CD4-positive, alpha-beta T cell treated with Interleukin-15 for 1 hour (primary cell): Measurements from ENCODE around the gene PCNT.

Experiments
- DNase-seq: peaks from one replicate; pipeline ENCODE4 v3.0.0-alpha.2; 2020

PCNT gene

GRCh38 chr21:46334351-46335140, 10.6 kb downstream of the PCNT start:
- DNase-seq, result no peak

GRCh38 chr21:46336603-46337002, 12.6 kb downstream of the PCNT start:
- no peak for DNase-seq

GRCh38 chr21:46340998-46341397, 17.0 kb downstream of the PCNT start:
- DNase-seq, result no peak

DNA sequence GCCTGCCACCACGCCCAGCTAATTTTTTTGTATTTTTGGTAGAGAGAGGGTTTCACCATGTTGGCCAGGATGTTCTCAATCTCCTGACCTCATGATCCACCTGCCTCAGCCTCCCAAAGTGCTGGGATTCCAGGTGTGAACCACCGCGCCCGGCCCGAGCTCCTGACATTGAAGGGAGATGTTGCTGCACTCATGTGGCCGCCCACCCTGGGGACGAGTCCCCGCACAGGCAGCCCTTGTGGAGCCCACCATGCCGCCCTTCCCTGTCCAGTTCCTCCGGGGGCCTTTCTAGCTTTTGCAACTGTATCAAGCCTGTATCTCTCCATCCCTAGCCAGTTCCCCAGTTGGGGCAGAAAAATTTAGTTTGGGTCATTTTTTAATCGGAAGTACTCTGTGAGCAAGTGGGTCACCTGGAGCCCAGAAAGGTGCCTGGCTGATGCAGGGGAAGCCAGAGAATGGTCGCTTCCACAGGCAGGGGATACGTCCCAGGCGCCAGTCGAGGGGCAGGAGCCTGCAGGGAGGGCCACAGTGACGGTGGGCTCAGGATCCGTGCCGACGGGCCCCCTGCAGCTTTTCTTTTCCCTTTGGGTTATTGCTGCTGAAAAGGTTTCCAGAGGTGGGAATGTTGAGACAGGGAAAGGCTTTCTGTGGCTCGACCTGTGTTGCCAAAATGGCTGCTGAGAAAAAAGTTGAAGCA, 20.4 kb downstream of the PCNT start:
- DNase-seq, result no peak

- no peak for DNase-seq
Measured at GRCh38 chr21:46345861-46346260, 21.9 kb downstream of the PCNT start.

- no peak for DNase-seq
Measured at GRCh38 chr21:46346296-46347202, 22.6 kb downstream of the PCNT start.

DNA sequence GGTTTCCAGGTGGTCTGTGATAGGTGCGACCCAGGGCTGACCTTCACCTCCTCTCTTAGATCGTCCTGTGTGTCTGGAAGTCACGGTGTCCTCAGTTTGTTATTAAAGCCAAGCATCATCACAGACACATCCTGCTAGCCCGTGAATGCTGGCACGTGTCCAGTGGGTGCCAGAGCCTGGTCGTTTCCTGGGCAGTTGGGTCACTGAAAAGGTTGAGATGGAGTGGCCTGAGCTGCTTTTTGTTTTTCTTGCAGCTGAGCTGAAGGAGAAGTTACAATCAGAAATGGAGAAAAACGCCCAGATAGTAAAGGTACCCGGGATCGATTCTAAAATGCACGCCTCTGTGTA, 23.2 kb downstream of the PCNT start:
- DNase-seq, result no peak

DNA sequence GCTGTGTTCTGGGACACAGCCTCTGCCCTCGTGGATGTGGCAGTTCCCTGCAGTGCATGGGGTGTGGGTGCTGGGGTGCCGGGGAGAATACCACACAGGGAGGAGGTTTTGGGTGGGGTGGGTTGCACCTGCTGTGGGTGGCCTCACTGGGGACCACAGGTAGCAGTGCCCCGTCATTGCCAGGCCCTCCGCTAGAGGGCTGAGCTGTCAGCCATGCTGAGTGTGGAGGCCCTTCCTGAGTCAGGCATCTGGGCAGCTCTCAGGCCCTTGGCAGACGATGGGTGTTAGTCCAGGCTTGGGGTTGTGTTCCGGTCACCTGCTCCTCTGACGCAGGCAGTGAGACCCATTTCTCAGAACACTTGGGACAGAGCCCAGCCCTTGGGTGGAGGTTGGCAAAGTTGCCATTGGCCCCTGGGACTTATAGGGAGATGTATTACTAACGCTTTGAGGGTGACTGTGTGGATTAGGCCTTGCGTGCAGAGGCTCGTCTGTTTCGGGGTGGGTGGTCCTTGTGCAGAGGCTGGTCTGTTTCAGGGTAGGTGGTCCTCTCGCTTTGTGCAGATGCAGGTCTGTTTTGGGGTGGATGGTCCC, 23.9 kb downstream of the PCNT start:
- no peak for DNase-seq

DNA sequence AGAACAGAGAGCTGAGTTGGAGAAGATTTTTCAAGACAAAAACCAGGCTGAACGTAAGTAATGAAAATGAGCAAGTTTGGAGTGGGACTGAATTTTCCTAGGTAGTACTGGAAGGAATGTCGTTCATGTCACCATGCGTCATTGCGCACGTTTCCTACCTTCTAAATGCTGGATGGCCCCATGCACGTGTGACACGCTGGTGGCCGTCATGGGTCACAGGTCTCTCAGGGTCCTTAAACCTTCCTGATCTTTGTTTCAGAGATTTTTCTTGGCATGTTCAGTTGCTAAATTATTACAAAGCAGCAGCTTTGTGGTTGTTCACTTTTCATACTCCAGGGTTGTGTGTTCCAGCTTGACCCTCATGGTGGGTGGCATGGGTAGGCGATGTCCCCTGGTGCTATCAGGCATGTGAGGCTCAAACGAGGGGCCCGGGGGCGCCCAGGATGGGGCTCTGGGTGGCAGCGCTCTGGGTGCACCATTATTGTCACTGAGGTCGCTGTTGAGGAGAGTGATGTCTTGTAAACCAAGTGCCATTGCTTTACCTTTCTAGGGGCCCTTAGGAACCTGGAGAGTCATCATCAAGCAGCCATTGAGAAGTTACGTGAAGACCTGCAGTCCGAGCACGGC, 25.3 kb downstream of the PCNT start:
- DNase-seq, result no peak

GRCh38 chr21:46350571-46350970, 26.6 kb downstream of the PCNT start:
- no peak for DNase-seq

- no peak for DNase-seq
Measured at GRCh38 chr21:46350981-46351380, 27.0 kb downstream of the PCNT start.

DNA sequence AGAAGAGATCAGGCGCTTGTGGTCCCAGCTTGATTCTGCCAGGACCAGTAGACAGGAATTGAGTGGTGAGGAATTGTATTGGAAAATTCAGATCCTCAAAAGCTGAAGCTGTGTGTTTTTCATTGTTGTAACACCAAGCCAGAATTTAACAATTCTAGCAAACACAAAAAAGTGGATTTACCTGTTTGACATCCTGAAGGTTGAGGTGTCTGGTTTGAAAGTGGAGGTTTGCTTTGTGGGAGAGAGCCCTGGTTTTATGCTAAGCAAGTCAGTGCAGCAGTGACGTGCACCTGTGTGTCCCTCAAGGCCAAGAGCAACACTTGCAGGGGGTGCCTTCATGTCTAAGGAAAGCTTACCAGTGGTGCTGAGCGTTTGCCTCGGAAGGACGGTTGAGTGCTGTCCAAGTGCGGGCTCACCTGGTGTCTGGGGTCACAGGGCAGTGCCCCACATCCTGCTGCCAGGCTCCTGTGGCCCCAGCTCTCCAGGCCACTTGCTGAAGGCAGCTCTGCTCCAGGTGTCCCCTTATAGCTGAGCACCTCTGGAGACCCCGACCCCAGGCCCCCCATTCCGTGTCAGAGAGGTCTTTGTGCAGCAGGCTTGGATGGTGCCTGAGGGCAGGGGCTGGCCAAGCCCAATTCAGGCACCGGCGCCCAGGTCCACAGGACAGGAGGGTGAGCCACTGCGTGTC, 27.7 kb downstream of the PCNT start:
- no peak for DNase-seq

DNA sequence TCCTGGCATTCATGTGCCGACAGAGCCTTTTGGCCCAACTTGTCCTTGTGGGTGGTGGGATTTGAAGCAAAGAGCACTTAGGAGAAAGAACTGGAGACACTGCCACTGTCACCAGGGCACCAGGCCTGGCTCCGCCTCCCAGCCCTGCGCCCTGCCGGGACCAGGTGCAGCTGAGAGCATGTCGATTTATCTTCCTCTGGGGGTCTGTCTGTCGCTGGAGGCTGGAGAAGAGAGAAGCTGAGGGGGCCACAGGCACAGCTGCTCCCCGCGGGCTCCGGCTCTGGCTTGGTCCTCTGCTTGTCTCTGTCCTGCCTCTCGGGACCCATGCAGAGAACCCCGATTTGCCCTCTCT, 28.2 kb downstream of the PCNT start:
- DNase-seq, result no peak

DNA sequence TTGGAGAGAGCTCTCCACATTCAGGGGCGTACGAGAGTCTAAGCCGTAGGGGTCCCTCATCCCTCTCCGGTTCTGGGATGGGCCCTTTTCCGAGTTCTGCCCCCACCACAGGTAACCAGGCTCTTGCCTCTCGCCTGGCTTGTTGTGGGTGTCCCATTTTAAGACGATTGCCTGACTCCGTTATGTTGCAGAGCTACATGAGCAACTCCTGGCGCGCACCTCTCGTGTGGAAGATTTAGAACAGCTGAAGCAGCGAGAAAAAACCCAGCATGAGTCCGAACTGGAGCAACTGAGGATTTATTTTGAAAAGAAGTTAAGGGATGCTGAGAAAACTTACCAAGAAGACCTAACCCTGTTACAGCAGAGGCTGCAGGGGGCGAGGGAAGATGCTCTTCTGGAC, 29.0 kb downstream of the PCNT start:
- DNase-seq, result no peak

- no peak for DNase-seq
Measured at GRCh38 chr21:46354046-46354445, 30.1 kb downstream of the PCNT start.

DNA sequence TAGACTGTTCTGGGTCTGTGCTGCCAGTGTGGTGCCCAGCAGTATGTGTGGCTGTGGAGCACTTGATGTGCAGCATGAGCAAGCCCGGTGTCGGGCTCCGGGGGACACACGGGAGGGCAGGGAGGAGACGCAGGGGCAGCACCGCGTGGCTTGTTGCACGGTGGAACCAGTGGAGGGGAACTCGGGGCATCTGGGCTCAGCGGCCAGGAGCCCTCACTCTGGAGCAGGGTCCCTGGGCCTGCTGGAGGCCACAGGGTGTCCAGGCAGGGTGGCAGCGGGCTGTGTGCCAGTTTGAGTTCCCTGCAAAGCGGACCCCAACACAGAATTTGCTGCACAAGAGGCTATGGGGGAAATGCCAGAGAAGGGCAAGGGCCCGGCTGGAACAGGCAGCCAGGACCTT, 30.6 kb downstream of the PCNT start:
- no peak for DNase-seq

DNA sequence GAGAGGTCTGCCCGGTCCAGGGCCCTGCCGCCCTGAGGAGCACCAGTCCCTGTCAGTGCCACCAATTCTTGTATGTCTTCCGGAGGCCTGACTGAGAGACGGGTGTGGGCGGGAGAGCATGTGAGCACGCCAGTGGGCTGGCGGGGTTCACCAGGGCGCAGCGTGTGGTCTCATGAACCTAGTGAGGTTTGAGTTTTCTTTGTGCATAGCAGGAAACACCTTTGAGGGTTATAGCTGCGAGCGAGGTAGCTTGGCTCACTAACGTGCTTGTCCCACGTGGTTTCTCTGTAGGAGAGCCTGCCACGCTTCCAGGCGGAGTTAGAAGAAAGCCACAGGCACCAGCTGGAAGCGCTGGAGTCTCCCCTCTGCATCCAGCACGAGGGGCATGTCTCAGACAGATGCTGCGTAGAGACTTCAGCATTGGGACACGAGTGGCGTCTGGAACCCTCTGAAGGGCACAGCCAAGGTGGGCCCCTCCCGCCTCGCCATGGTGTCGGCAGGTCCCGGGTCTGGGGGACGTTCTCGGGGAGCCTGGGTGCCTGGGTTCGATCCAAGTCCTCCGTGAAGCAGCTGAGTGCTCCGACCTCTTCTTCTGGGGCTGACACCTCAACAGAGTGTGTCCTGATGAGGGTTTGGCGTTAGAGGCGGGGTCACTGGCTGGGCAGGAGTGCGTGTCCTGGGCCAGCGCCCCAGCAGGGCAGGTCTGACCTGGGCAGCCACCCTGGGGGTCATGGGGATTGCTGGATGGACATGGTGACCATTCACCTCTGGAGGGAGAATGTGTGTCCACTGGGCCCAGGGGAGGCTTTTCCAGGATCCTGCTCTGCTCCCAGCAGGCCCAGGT, 31.4 kb downstream of the PCNT start:
- no peak for DNase-seq

- no peak for DNase-seq
Measured at GRCh38 chr21:46356005-46356338, 32.0 kb downstream of the PCNT start.

DNA sequence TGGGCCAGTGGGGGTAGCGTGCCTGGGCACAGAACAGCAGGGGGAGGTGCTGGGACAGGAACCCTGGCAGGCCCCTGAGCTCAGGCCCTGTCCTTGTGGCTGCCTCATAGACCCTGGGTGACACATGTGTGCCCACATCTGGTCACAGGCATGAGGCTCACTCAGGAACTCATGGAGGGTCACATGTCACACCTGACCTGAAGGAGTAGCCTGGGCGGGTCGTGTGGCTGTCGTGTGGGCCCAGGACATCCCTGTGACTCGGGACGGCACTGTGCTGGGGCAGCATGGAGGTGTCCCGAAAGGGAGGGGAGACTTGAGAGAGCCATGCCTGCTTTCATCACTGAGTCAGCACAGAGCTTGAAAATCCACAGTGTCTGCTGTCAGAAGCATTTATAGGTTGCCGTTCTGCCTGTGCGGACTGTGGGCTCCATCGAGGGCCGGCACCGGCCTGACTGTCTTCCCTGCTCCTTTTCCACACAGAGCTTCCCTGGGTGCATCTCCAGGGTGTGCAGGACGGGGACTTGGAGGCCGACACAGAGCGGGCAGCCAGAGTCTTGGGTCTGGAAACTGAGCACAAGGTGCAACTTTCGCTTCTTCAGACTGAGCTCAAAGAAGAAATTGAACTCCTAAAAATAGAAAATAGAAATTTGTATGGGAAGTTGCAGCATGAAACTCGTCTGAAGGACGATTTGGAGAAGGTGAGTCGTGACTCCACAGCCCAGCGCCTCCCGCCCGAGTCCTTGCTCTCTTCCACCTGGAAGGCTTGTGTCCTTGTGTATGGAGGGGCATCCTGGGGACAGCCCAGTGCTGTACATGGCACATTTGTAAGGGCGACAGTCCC, 32.8 kb downstream of the PCNT start:
- DNase-seq, result no peak

DNA sequence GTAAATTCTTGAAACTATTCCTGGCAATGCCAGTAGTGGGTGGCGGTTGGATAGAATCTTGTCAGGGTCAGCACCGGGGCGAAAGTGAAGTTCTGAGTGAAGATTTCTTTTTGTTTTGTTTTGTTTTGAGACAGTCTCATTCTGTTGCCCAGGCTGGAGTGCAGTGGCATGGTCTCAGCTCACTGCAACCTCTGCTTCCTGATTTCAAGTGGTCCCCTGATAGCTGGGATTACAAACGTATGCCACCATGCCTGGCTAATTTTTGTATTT, 33.3 kb downstream of the PCNT start:
- DNase-seq, result no peak
